Natural killer cell treated with Interleukin-12 subunit alpha and Interleukin-12 subunit beta and Interleukin-15 and Interleukin-18, amount 100 ng/mL, for 72 hours (primary cell): ENCODE measurements around the gene SSBP4. TPM values are rescaled to one million over a fixed set of nuclear protein-coding genes. Genes with fewer than 3 reads are reported as not detected.

ENCODE experiments used
- ATAC-seq, 2 donors: fragments of 150-1000 bp; cut with Tn5 transposase in 1 of 2; sonication (Bioruptor Pico), chemical (Tn5 transposase) in 1 of 2; 2 replicates each; pipeline ENCODE4 v1.10.0; 2021
- DNase-seq: peaks from one replicate; pipeline ENCODE4 v3.0.0; 2022; ENCODE audit warnings: low spot score
- H3K27ac Mint-ChIP-seq, 2 donors: 1 replicate in 1 of 2; 2 replicates in 1 of 2; pipeline ENCODE4 v1.8.0; 2022; ENCODE audit warnings: mixed read lengths in 2 of 2, mild to moderate bottlenecking in 1 of 2, moderate library complexity in 1 of 2
- H3K27me3 Mint-ChIP-seq, 2 donors: 1 replicate in 1 of 2; 2 replicates in 1 of 2; pipeline ENCODE4 v1.8.0; 2022; ENCODE audit warnings: mixed read lengths in 2 of 2
- H3K36me3 Mint-ChIP-seq: one replicate; pipeline ENCODE4 v1.8.0; 2022; ENCODE audit warnings: mixed read lengths
- H3K4me1 Mint-ChIP-seq, 2 donors: 1 replicate in 1 of 2; 2 replicates in 1 of 2; pipeline ENCODE4 v1.8.0; 2022; ENCODE audit warnings: low read depth in 2 of 2, mixed read lengths in 2 of 2, mild to moderate bottlenecking in 1 of 2
- H3K4me3 Mint-ChIP-seq: one replicate; pipeline ENCODE4 v1.8.0; 2022; ENCODE audit warnings: mixed read lengths
- H3K9me3 Mint-ChIP-seq: 2 replicates; pipeline ENCODE4 v1.8.0; 2022; ENCODE audit warnings: mixed read lengths
- total RNA-seq, 2 donors: library from RNA; stranded (reverse); gene quantifications; one replicate each; pipeline ENCODE4 v1.2.3, GENCODE V29; 2022

The SSBP4 gene
- total RNA-seq, 2 donors from 2014 or later = 112 to 271 TPM

DNA sequence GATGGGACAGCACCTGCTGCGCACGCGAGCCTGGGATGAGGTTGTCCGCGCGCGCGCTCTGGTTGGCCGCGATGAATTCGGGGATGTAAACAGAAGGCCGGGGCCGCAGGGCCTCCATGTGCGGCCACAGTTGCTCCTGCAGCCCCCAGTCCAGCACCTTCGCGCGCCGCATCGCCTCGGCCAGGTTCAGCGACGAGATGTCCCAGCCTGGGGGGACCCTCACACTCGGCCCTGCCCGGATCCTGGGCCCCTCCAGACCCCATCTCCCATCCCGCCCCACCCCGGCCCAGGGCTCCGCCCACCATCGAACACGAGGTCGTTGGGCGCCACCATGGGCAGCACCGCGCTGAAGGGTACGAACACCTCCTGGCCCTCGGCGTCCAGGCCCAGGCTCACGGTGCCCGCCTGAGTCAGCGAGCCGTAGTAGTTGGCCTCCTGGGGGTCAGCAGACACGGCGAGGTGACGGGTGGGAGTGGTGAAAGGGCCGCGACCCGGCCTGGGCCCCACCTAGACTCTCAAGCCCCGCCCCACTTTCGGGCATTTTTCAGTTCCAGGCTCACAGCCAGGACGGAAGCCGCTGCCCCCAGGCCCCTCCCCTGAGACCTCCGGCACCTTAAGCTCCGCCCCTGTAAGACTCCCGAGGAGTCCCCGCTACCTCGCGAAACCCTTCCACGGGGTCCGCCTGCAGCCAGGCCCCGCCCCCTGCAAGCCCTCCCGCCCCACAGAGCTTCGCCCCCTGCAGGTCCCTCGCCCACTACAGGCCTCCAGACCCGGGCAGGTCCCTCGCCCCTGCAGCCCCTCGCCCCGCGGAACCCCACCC is 17.7 kb downstream of the SSBP4 start:
- H3K4me3 Mint-ChIP-seq = peak overlapping the region; percentile 59
- H3K9me3 Mint-ChIP-seq = no peaks in the 10 kb centered on the region
- ATAC-seq = peak; percentile 82
- DNase-seq = peak; percentile 86
- no peaks in the 10 kb centered on the region for H3K27me3 Mint-ChIP-seq
- peaks cover 0 to 24% of the 10 kb centered on the region in 2 donors for H3K4me1 Mint-ChIP-seq
- H3K36me3 Mint-ChIP-seq = no peaks in the 10 kb centered on the region
- H3K27ac Mint-ChIP-seq = no peak overlapping the region

DNA sequence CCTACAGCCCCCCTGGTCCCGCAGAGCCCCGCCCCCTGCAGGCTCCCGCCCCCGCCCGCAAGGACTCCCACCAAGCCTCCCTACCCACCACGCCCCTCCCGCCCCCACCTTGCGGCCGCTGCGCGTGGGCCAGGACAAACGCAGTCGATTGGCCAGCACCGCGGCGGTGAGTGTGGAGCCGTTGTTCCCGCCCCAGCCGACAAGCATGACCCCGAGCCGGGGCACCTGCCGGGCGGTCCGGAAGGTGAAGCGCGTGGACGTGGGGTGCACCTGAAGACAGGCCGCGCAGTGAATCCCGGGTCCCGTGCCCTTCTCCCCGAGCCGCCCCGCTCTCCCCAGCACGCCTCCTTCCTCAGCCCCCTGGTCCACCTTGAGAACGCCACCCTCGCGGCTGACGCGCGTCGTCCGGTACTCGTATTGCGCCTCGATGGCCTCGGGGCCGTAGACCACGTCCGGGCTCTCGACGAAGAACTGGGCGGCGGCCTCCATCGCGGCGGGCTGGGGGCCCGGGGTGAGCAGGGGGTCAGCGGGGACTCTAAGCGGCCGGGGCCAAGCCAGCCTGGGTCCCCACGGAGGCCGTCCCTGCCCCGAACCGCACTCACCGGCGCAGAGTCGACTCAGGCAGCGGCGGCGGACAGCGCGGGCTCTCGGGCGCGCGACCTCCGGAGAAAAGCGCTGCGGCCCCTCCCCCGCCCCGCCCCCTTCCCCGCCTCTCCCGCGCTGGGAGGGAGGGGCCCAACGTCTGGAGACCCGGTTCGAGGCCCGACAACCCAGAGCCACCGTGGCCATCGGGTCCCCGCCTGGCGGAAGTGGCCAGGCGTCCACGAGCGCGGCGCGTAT is 18.5 kb downstream of the SSBP4 start, which contains the start of gene ISYNA1:
Gene ISYNA1 (minus strand): TSS at position 643 of the 840 bp plus-strand sequence. CDS start 154 bp downstream, at position 489.
- H3K36me3 Mint-ChIP-seq = peaks cover 7% of the 10 kb centered on the region
- H3K27ac Mint-ChIP-seq = peak within 1 kb of the TSS in 1 of 2 donors; percentile 51
- H3K27me3 Mint-ChIP-seq = no peaks in the 10 kb centered on the region
- DNase-seq (no peak), ATAC-seq (peak; percentile 55 to 58)
- H3K9me3 Mint-ChIP-seq = peaks cover 5% of the 10 kb centered on the region
- H3K4me3 Mint-ChIP-seq = peak within 1 kb of the TSS; percentile 75
- H3K4me1 Mint-ChIP-seq = peaks cover 7 to 32% of the 10 kb centered on the region in 2 donors

DNA sequence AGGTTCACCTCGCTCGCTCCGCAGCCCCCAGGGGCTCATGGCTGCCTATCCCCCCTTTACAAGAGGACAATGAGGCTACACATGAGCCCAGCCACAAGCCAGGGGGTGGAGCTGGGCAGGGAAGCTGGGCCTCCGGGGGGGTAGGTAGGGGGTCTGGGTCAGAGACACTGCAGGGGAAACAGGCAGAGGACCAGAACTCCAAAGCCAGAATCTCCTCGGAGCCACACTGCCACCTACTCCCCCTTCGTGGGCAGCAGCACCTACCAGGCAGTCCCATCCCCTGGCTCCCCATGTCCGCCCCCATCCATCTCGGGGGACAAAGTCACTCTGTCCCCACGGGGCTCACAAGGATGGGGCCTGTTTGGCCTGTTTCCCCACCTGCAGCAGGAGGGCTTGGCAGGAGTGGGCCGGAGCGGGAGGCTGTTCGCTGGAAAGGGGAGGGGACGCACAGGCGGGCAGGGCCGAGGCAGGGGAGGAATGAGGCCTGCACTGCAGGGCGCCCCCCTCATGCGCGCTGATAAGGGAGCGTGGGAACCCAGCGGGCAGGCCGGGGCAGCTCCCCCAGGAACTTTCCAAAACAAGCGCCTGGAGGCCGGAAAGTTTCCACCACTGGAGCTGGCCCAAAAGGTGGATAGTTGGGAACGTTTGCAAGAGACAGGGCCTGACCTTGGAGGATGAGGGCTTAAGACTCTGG is 19.3 kb downstream of the SSBP4 start:
- H3K9me3 Mint-ChIP-seq = peaks cover 5% of the 10 kb centered on the region
- H3K4me3 Mint-ChIP-seq = no peak overlapping the region
- ATAC-seq = no peak
- H3K27me3 Mint-ChIP-seq = no peaks in the 10 kb centered on the region
- no peak for DNase-seq
- H3K4me1 Mint-ChIP-seq = peaks cover 9 to 37% of the 10 kb centered on the region in 2 donors
- no peak overlapping the region for H3K27ac Mint-ChIP-seq
- H3K36me3 Mint-ChIP-seq = peaks cover 9% of the 10 kb centered on the region

DNA sequence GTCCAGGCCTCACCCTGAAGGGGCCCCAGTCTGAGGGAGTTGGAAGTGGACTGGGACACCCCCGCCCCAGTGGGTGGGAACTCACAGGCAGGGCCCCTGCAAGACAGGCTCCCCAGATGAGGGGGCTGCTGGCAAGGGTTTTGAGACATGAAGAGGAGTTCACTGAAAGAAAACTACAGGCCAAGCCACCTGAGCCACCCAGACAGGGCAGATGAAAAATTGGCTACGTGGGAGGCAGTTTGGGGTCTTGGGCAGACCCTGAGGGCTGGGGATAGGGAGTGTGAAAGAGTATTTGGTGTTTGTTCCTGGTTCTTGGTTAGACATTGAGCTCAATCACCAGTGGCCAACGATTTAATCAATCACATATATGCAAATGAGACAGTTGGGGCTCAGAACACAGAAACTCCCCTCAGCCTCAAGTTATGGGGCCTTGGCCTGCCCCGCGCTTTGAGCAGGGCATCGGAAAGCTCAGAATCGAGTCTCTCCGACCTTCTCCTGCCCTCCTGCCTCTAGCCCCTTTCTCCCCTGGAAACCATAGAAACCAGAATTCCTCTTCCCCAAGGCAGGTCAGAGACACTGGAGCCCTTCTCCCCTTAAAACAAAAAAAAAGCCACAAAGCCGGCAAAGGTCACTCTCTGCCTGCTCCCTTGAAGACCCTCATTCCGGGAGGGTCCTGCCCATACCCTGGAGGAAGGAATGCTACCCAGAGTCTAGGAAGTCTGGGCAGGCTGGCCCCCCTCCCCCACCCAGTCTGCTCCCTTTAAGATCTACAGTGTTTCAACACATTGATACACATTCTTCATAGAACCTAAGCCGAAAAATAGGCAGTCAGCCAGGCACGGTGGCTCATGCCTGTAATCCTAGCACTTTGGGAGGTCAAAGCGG is 20.1 kb downstream of the SSBP4 start:
- H3K36me3 Mint-ChIP-seq = peaks cover 9% of the 10 kb centered on the region
- H3K4me3 Mint-ChIP-seq = no peak overlapping the region
- ATAC-seq = no peak
- H3K27me3 Mint-ChIP-seq = no peaks in the 10 kb centered on the region
- H3K4me1 Mint-ChIP-seq = peaks cover 9 to 35% of the 10 kb centered on the region in 2 donors
- peak overlapping the region in 1 of 2 donors; percentile 51 for H3K27ac Mint-ChIP-seq
- no peak for DNase-seq
- H3K9me3 Mint-ChIP-seq = peaks cover 5% of the 10 kb centered on the region

DNA sequence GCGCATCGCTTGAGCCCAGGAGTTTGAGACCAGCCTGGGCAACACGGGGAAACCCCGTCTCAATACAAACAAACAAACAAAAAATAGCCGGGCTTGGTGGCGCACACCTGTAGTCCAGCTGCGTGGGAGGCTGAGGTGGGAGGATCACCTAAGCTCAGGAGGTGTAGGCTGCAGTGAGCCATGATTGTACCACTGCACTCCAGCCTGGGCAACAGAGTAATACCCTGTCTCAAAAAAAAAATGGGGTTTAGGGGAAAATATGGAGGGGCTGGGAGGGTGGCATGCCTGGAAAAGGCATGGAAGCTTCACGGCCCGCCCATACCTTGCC is 20.7 kb downstream of the SSBP4 start:
- peaks cover 9% of the 10 kb centered on the region for H3K36me3 Mint-ChIP-seq
- H3K4me3 Mint-ChIP-seq = no peak overlapping the region
- ATAC-seq = no peak
- peaks cover 9 to 32% of the 10 kb centered on the region in 2 donors for H3K4me1 Mint-ChIP-seq
- peaks cover 5% of the 10 kb centered on the region for H3K9me3 Mint-ChIP-seq
- H3K27me3 Mint-ChIP-seq = no peaks in the 10 kb centered on the region
- H3K27ac Mint-ChIP-seq = peak overlapping the region in 1 of 2 donors; percentile 51
- no peak for DNase-seq

DNA sequence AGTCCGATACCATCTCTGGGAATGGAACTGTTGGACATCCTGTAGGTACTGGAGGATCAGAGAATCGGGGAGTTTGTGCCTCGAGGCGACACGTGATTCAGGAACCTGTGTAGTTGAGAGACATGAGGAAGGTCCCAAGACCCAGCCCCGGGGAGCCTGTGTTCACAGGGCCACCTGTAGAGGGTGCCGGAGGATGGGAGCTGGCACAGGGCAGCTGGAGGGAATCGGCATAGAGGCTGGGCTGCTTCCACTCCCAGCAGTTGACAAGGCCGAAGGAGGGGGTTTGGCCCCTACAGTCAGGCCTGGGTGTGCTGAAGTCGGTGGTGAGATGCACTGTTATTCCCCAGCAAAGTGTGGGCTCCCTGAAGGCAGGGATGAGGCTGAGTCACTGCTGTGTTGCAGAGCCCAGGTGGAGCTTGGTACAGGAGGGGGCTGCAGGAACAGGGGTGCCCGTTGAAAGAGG is 21.2 kb downstream of the SSBP4 start:
- no peak for ATAC-seq
- no peak for DNase-seq
- Mint-ChIP-seq H3K4me1 (peaks cover 9 to 32% of the 10 kb centered on the region in 2 donors), H3K27ac (peak overlapping the region in 1 of 2 donors; percentile 51), H3K36me3 (peaks cover 9% of the 10 kb centered on the region), H3K9me3 (peaks cover 5% of the 10 kb centered on the region), H3K4me3 (no peak overlapping the region), H3K27me3 (no peaks in the 10 kb centered on the region)

DNA sequence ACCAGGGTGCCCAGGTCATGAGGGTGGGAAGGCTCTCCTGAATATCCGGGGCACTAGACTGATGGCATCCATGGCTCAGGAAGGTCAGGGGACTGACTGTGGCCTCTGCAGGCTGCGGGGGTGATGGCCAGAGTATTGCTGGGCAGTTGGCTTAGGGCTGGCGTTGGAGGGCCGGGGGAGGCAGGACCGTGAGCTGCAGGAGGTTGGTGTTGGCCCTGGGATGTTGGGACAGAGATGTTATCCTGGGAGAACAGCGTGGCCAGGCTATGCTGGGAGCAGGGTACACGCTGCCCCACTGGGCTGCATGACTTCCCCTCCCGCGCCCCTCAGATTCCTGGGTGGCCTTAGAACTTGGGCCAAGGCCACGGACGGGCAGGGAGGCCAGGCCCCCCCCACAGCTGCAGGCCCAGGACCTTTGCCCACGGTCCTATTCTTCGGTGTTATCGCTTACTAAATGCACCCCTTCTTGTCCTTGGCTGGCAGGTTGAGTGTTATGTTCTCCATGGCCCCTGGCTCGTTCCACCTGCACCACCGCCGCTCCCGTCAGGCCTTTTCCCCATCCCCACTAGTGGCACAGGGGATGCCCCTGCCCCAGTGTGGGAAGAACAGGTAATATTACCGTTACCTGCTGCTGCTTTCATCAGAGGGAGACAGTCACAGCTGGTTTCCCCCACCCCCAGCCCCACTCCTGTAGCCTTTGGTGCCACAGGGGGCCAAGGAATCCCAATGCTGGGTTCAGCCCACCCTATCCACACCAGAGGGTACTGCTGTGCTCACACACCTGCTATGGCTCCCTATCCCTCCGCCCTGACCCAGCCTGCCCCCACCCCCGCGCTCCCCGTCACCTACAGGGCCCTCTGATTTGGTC is 22.0 kb downstream of the SSBP4 start:
- peak overlapping the region; percentile 52 to 79 for H3K27ac Mint-ChIP-seq
- H3K36me3 Mint-ChIP-seq = peaks cover 9% of the 10 kb centered on the region
- H3K4me1 Mint-ChIP-seq = peaks cover 9 to 32% of the 10 kb centered on the region in 2 donors
- H3K9me3 Mint-ChIP-seq = peaks cover 5% of the 10 kb centered on the region
- no peaks in the 10 kb centered on the region for H3K27me3 Mint-ChIP-seq
- ATAC-seq (no peak), DNase-seq (no peak)
- H3K4me3 Mint-ChIP-seq = no peak overlapping the region

DNA sequence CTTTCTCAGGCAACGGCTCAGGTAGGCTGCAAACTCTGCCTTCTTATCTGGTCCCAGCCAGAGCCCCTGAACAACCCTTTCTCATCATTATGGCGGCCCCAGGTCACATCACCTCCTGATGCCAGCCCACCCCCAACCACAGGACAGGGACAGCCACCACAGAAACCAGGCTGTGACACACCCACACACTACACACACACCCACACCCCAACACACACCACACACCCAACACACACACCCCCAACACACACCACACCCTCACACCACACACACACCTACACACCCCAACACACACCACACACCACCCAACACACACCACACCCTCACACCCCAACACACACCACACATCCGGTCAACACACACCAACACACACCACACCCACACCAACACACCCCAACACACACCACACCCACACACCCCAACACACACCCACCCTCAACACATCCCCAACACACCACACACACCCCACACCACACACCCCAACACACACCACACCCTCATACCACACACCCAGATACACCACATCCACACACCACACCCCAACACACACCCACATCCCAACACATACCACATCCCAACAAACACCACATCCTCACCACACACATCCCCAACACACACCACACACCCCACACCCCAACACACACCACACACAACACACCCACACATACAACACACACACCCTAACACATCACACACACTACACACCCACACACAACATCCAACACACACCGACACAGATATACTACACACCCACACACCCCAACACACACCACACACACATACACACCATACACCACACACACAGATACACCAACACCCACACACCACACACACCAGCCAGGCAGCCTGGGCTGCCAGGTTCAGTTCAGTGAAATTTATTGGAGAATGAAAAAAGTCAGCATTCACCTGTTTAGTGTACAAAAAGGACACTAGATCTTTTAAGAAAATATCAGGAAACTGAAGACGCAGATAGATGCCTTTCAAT is 22.9 kb downstream of the SSBP4 start:
- DNase-seq (no peak), ATAC-seq (no peak)
- Mint-ChIP-seq H3K36me3 (peaks cover 9% of the 10 kb centered on the region), H3K27me3 (no peaks in the 10 kb centered on the region), H3K4me3 (peak overlapping the region; percentile 43), H3K9me3 (peaks cover 5% of the 10 kb centered on the region), H3K4me1 (peaks cover 9 to 28% of the 10 kb centered on the region in 2 donors), H3K27ac (peak overlapping the region; percentile 52 to 79)

DNA sequence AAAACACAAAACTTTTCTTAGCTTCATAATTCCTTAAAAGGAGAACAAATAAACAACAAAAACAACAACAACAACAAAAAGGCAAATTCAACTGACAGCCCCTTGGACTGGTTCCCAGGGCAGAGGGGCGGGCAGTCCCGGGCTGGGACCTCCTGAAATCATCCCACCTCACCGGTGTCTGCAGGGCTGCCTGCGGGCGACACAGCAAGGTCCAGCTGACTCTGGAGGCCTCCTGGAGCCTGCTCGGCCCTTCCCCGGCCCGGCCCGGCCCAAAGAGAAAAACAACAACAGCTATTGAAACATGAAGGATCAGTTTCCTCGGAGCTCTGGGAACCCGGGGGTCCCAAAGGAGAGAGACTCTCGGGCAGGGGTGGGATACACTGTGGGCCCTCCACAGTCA is 23.7 kb downstream of the SSBP4 start:
- Mint-ChIP-seq H3K27me3 (no peaks in the 10 kb centered on the region), H3K36me3 (peaks cover 9% of the 10 kb centered on the region), H3K9me3 (peaks cover 5% of the 10 kb centered on the region), H3K4me1 (peaks cover 9 to 28% of the 10 kb centered on the region in 2 donors), H3K27ac (peak overlapping the region; percentile 52 to 79), H3K4me3 (no peak overlapping the region)
- ATAC-seq (no peak), DNase-seq (no peak)

DNA sequence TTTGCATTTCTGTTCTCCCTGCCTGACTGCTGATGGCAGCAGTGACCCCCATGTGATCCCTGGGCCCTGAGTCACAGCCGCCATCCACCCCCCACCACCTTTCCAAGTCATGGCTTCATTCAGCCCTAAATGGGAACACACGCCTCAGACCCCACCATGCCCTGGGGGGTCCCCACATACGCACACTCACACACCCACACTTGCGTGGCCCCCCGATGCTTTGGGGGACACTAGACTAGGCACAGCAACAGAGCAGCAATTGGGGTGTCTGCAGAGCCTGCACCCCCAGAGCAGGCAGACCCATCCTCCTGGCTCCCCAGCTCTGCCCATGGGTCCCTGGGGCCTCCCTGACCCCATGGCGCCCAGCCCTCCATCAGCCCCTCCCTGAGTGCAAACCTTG is 24.2 kb downstream of the SSBP4 start:
- H3K4me3 Mint-ChIP-seq = no peak overlapping the region
- H3K27ac Mint-ChIP-seq = peak overlapping the region in 1 of 2 donors; percentile 33
- ATAC-seq (no peak), DNase-seq (no peak)
- no peaks in the 10 kb centered on the region for H3K27me3 Mint-ChIP-seq
- peaks cover 9 to 32% of the 10 kb centered on the region in 2 donors for H3K4me1 Mint-ChIP-seq
- peaks cover 5% of the 10 kb centered on the region for H3K9me3 Mint-ChIP-seq
- H3K36me3 Mint-ChIP-seq = peaks cover 12% of the 10 kb centered on the region

DNA sequence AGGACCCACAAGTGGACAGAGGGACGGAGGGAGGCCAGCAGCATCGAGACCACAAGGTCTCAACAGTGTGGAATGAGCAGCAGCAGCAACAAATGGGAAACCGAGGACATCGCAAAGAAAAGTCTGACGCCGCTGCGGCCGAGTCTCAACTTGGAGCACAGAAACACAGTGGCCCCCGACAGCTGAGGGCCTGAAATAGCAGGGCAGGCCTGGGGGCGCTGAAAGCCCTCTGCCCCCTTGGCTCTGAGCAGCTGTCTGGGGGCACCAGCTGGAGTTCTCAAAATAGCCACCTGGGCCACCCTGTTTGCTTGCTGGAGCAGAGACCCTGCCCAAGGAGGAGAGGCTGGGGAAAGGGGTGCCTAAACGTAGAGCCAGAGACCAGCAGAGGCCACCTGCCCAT is 24.6 kb downstream of the SSBP4 start:
- ATAC-seq (no peak), DNase-seq (no peak)
- Mint-ChIP-seq H3K27ac (no peak overlapping the region), H3K4me3 (no peak overlapping the region), H3K4me1 (peaks cover 9 to 33% of the 10 kb centered on the region in 2 donors), H3K27me3 (no peaks in the 10 kb centered on the region), H3K36me3 (peaks cover 13% of the 10 kb centered on the region), H3K9me3 (peaks cover 5% of the 10 kb centered on the region)
